ENCODE results near the gene RASSF5. TPM values are rescaled to one million over a fixed set of nuclear protein-coding genes. Genes with fewer than 3 reads are reported as not detected.

Gene RASSF5
- total and polyA plus RNA-seq, 2 of the 13 experiments (the other 11 are each of a cell fraction or from before 2014, with no cell fraction given): 0.18 to 0.40 TPM

- no peak for TF ChIP-seq KIAA2018 (CRISPR knock-in tag; IDR thresholded peaks at IDR 0.05; ENCODE audit: borderline replicate concordance)
- no peak for TF ChIP-seq ZNF264 (CRISPR knock-in tag; IDR thresholded peaks at IDR 0.05)
- TF ChIP-seq MBD4 (IDR thresholded peaks at IDR 0.05; ENCODE audit: borderline replicate concordance, low read length): no peak
- no peak for TF ChIP-seq NBN (conservative IDR thresholded peaks at IDR 0.05)
- no peak for TF ChIP-seq BRD4 (CRISPR knock-in tag; IDR thresholded peaks at IDR 0.05)
- no peak for TF ChIP-seq ZNF30 (CRISPR knock-in tag; IDR thresholded peaks at IDR 0.05)
- no peak for TF ChIP-seq ZNF484 (CRISPR knock-in tag; IDR thresholded peaks at IDR 0.05; ENCODE audit: borderline replicate concordance, low read depth)
- no peak for TF ChIP-seq SMARCC2 (IDR thresholded peaks at IDR 0.05)
- no peak for TF ChIP-seq ZNF75D (CRISPR knock-in tag; IDR thresholded peaks at IDR 0.05; ENCODE audit: borderline replicate concordance)
- no peak for TF ChIP-seq HNRNPL (IDR thresholded peaks at IDR 0.05; ENCODE audit: low read depth, low read length)
- no peak for TF ChIP-seq ADNP (CRISPR knock-in tag; IDR thresholded peaks at IDR 0.05)
- TF ChIP-seq DBP (CRISPR knock-in tag; IDR thresholded peaks at IDR 0.05; ENCODE audit: not compliant biosample characterization): no peak
- no peak for TF ChIP-seq NR2C2 (CRISPR knock-in tag; IDR thresholded peaks at IDR 0.05; ENCODE audit: borderline replicate concordance)
- no peak for TF ChIP-seq ZNF350 (CRISPR knock-in tag; IDR thresholded peaks at IDR 0.05; ENCODE audit: borderline replicate concordance, low read depth)
- no peak for TF ChIP-seq ELF1 (CRISPR knock-in tag; IDR thresholded peaks at IDR 0.05)
- TF ChIP-seq MAFK (conservative IDR thresholded peaks at IDR 0.05 in 1 of 2, IDR thresholded peaks at IDR 0.05 in 1 of 2; ENCODE audit: low read length in 2 of 2): no peak
- TF ChIP-seq CEBPZ (IDR thresholded peaks at IDR 0.05; ENCODE audit: low read length): no peak
- TF ChIP-seq ZKSCAN8 (CRISPR knock-in tag; IDR thresholded peaks at IDR 0.05; ENCODE audit: borderline replicate concordance): no peak
Measured at GRCh38 chr1:206556047-206556749, 48.9 kb downstream of the RASSF5 start (continued).
